ENCODE data around the gene C11orf97. TPM values are rescaled to one million over a fixed set of nuclear protein-coding genes. Genes with fewer than 3 reads are reported as not detected.
"Not testable (repeated sequence)": the region's sequence is repeated elsewhere in the genome, so short reads cannot be mapped to it uniquely, and the experiment has no call there.

C11orf97 gene
- total RNA-seq, 1 donor from 2014 or later: not detected

GRCh38 chr11:94558468-94558867 lies 46.2 kb downstream of the C11orf97 start:
- DNase-seq: no peak

- no peak for DNase-seq
These were observed 46.7 kb downstream of the C11orf97 start for GRCh38 chr11:94558932-94559331.

- DNase-seq: no peak
These were observed 47.1 kb downstream of the C11orf97 start for GRCh38 chr11:94559361-94559760.

- peak; percentile 19 for DNase-seq
These were observed 48.6 kb downstream of the C11orf97 start for GRCh38 chr11:94560834-94561233.

- peak; percentile 65 for DNase-seq
These were observed 51.1 kb downstream of the C11orf97 start for GRCh38 chr11:94563176-94563847.

- DNase-seq: no peak
These were observed 51.7 kb downstream of the C11orf97 start for GRCh38 chr11:94563848-94564467.

GRCh38 chr11:94567181-94567670 lies 55.0 kb downstream of the C11orf97 start, which contains the start of gene PIWIL4:
PIWIL4 (plus strand) TSS chr11:94567368; CDS start chr11:94567519, 151 bp downstream.
- DNase-seq: no peak

GRCh38 chr11:94568200-94568599 lies 55.9 kb downstream of the C11orf97 start:
- no peak for DNase-seq

GRCh38 chr11:94568717-94569116 lies 56.5 kb downstream of the C11orf97 start:
- no peak for DNase-seq

- not testable (repeated sequence) for DNase-seq
These were observed 60.7 kb downstream of the C11orf97 start for GRCh38 chr11:94572975-94573374.

- no peak for DNase-seq
These were observed 62.1 kb downstream of the C11orf97 start for GRCh38 chr11:94574193-94574961.

- DNase-seq: no peak
These were observed 64.0 kb downstream of the C11orf97 start for GRCh38 chr11:94576306-94576705.

GRCh38 chr11:94577841-94578240 lies 65.6 kb downstream of the C11orf97 start:
- DNase-seq: peak; percentile 3

Other genes starting within 250 kb of the C11orf97 start
- gene IZUMO1R, start 207.9 kb upstream of the C11orf97 start, total RNA-seq: not detected in 2 replicates
- not detected in 2 replicates for gene GPR83, start 111.0 kb upstream of the C11orf97 start, total RNA-seq
- 14.0 and 19.6 TPM in 2 replicates for gene MRE11, start 18.6 kb upstream of the C11orf97 start, total RNA-seq
- gene ANKRD49, start 18.5 kb upstream of the C11orf97 start, total RNA-seq: 11.2 and 15.7 TPM in 2 replicates
- gene FUT4, start 31.5 kb downstream of the C11orf97 start, total RNA-seq: 6.4 and 6.5 TPM in 2 replicates
- gene PIWIL4, start 54.9 kb downstream of the C11orf97 start, total RNA-seq: 0.79 and 1.2 TPM in 2 replicates

Measured in dermis blood vessel endothelial cell (primary cell).